Raji (cell line): ENCODE measurements around the gene HTATSF1.

Experiments used
- POLR2A ChIP-seq: IDR thresholded peaks from 2 replicates; pipeline ENCODE4 v1.6.1; 2011; ENCODE audit warnings: low read depth, low read length, control low read depth; ENCODE audit not compliant: insufficient read depth

HTATSF1 gene, protein sequence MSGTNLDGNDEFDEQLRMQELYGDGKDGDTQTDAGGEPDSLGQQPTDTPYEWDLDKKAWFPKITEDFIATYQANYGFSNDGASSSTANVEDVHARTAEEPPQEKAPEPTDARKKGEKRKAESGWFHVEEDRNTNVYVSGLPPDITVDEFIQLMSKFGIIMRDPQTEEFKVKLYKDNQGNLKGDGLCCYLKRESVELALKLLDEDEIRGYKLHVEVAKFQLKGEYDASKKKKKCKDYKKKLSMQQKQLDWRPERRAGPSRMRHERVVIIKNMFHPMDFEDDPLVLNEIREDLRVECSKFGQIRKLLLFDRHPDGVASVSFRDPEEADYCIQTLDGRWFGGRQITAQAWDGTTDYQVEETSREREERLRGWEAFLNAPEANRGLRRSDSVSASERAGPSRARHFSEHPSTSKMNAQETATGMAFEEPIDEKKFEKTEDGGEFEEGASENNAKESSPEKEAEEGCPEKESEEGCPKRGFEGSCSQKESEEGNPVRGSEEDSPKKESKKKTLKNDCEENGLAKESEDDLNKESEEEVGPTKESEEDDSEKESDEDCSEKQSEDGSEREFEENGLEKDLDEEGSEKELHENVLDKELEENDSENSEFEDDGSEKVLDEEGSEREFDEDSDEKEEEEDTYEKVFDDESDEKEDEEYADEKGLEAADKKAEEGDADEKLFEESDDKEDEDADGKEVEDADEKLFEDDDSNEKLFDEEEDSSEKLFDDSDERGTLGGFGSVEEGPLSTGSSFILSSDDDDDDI

GRCh38 chrX:136497556-136498052 is at the start of gene HTATSF1:
Gene HTATSF1, plus strand, starts transcription at chrX:136497592. Its CDS starts 93 bp downstream, at chrX:136497685.
- peak; percentile 76 for TF ChIP-seq POLR2A

- no peak for TF ChIP-seq POLR2A
Observed at GRCh38 chrX:136447968-136448367, 49.4 kb upstream of the HTATSF1 start.

GRCh38 chrX:136450050-136450830 is 47.2 kb upstream of the HTATSF1 start:
- TF ChIP-seq POLR2A: no peak

DNA sequence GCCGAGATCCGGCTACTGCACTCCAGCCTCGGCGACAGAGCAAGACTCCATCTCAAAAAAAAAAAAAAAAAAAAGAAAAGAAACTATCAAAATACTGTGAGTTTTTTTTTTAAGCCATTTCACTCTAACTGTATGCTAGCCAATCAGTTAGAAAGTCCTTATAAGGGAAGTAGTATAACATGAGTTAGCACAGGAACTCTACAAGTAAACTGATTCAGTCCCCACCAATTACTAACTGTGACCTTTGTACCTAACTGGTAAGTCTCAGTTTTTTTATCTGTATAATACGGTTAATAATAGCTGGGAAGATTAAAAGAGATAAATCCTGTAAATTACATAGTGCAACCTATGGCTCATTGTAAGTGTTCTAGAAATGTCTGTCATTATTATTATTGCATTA is 44.8 kb upstream of the HTATSF1 start:
- no peak for TF ChIP-seq POLR2A

DNA sequence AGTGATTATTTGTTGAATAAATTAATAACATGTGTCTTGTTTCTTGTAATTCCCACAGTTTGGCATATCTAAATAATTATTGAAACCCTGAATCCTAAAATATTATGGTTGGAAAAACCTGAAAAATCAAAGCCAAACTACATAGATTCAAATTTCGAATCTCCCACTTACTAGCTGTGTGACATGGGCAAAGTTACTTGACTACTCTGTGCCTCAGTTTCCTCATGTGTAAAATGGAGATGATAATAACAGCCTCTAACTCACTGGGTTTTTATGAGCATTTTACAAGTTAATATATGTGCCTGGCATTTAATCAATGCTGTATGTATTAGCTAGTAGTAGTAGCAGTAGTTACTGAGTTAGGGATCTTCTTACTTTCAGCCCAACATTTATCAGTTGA is 44.3 kb upstream of the HTATSF1 start:
- TF ChIP-seq POLR2A: no peak

DNA sequence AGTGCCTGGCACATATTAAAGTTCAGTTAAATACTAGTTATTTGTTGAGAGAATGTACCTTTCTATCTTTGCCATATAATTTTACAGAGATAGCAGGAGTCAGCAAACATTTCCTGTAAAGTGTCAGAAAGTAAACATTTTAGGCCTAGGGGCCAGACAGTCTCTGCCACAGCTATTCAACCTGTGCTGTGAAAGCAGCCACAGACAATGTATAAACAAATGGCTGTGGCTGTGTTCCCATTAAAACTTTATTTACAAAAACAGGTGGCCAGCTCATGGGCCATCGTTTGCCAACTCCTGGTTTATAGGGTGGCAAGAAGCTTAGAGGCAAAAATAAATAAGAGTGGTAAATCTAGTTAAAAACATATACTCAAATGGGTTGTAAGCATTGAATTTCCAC is 43.6 kb upstream of the HTATSF1 start:
- no peak for TF ChIP-seq POLR2A

GRCh38 chrX:136456133-136456532 is 41.3 kb upstream of the HTATSF1 start:
- no peak for TF ChIP-seq POLR2A

DNA sequence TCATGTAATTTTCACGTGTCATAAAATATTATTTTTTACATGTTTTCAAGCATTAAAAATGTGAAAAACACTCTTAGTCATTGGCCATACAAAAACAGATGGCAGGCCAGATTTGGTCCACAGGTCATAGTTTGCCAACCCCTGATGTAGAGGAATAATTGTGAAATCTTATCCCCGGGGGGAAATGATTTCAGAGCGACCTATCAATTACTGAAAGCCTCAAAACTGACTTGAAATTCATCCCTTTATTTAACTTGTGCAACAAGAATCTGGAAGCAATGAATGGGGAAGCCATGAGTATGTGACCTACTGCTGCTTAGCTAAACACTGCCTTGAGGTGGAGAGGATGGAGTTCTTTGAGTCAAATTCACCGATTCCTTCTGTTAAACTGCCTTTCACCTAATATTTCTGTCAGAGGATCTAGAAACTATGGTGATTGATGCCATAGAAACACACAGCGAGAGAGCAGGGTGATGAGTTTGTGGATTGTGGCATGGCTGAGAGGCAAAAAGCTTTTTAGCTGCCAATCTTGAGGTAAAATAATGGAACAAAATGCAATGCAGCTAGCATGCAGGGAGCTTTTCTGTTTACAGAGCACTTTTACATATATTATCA is 40.0 kb upstream of the HTATSF1 start:
- TF ChIP-seq POLR2A: no peak

GRCh38 chrX:136464589-136464988 is 32.8 kb upstream of the HTATSF1 start:
- TF ChIP-seq POLR2A: no peak

DNA sequence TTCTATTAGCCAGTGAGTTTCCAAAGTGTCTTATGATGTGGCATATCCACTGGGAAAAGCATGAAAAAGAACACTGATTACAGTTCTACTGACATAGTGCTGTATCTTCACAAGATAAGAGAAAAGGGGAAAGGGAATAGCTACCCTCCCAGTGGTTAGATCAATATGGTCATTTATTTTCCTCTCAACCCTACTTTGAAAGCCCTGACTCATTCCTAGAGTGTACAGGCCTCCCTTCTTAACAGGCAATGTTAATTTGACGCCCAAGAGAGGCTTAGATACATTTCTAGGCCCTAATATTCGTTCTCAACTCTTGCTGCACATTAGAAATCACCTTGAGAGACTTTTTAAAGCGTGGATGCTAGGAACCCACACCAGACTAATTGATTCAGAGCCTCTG is 30.1 kb upstream of the HTATSF1 start:
- no peak for TF ChIP-seq POLR2A

GRCh38 chrX:136468391-136469103 is 28.8 kb upstream of the HTATSF1 start:
- TF ChIP-seq POLR2A: no peak

DNA sequence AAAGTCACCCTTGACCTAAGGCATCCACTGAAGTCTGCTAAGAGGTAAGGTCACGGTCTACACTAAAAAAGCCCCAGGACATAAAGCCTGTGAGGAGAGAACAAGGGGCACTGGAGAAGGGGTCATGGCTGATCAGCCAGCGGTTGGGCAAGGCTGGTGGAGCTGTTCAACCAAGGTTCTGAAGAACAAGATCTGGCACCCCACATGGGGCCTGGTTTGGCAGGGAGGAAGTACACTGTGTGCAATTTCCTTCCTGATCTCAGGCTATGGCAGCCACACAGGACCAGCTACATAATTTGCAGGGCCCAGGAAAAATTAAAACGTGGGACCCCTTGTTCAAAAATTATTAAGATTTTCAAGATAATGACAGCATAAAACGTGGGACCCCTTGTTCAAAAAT is 23.7 kb upstream of the HTATSF1 start:
- TF ChIP-seq POLR2A: no peak

DNA sequence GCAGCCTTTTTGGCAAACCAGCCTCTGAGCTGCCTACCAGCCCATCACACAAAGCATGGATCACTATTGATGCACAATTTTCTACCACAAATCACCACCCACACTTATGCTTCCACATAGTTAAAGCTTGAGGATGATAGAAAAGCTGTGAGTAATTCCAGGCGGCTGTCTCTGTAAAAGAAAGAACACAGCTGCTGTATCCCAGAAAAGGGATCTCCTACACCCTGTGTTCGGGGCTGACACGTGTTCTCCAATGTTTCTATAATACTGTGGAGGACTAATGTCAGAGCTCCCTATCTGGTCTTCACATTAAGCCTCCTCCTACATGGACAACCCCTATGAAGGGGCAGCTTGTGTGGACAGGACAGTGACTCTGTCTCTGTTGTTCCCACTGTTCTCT is 22.2 kb upstream of the HTATSF1 start:
- no peak for TF ChIP-seq POLR2A

DNA sequence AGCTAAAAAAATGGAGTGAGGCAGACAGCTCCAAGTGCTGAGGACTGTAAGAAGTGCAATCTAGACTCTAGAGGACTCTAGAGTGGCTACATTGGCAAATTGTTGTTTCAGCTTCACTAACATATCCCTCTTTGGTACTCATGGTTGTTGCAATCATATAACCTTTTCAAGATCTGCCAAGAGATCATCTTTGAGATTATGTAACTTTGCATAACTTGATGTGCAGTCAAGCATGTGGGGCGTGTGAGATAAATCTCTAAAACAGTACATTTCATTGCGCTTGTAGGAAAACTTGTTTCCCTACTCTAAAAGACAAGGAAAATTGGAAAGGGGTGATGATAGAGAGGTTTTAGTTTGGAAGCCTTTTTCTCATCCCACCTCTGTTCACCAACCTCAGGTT is 20.9 kb upstream of the HTATSF1 start:
- no peak for TF ChIP-seq POLR2A
